Measurements from ENCODE around the gene MPG. TPM values are rescaled to one million over a fixed set of nuclear protein-coding genes. Genes with fewer than 3 reads are reported as not detected.

The MPG gene
- total RNA-seq, 2 experiments from 2014 or later = 47.2 to 52.6 TPM

DNA sequence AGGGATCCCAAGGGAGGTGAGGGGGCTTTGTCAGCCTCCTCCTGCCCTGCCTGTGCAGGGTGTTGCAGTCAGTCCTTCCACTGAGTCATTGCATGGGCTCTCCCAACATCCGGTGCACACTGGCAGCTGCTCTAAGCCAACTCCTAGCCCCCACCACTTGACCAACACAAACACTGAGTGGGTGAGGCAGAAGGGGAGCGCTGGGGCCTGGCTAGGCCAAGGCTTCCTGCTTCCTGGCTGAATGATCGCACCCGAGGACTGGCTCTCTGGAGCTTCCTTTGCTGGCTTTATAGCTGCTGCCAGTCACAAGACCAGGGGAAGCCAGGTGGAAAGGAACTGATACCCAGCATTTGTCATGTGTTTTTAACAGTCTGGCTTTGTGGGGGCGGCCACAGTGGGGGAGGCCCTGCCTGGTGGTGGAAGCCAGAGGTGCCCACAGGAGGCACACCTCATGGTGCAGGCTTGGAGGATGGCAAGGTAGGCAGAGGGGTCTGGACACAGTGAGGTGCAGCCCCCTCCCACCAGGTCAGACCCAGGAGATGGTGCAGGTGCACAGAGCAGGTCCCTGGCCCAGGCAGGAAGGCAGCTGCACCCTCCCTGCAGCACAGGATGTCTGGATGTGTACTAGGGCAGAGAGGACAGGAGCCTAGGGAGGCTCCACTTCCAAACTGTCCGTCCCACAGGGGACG is 6.8 kb downstream of the MPG start:
- peak; percentile 41 for DNase-seq
- Mint-ChIP-seq H3K36me3 (ENCODE audit: low read depth) (peaks cover 19% of the 10 kb centered on the region), H3K9me3 (no peaks in the 10 kb centered on the region), H3K27ac (peak overlapping the region; percentile 86), H3K4me1 (peaks cover 37% of the 10 kb centered on the region), H3K4me3 (no peak overlapping the region), H3K27me3 (no peaks in the 10 kb centered on the region)
- ChIA-PET CTCF (interaction anchor here (0.6 to 3.0 kb wide), 8 partner anchors 9 to 149 kb away, joined by 3 to 15 read pairs (median 4); no protein-coding TSS in a partner anchor), POLR2A (no interaction called here)

DNA sequence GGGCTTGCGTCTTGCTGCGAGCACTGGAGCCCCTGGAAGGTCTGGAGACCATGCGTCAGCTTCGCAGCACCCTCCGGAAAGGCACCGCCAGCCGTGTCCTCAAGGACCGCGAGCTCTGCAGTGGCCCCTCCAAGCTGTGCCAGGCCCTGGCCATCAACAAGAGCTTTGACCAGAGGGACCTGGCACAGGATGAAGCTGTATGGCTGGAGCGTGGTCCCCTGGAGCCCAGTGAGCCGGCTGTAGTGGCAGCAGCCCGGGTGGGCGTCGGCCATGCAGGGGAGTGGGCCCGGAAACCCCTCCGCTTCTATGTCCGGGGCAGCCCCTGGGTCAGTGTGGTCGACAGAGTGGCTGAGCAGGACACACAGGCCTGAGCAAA is 7.4 kb downstream of the MPG start:
- no peak for DNase-seq
- Mint-ChIP-seq H3K27me3 (no peaks in the 10 kb centered on the region), H3K4me3 (no peak overlapping the region), H3K4me1 (peaks cover 37% of the 10 kb centered on the region), H3K9me3 (no peaks in the 10 kb centered on the region), H3K27ac (peak overlapping the region; percentile 86), H3K36me3 (ENCODE audit: low read depth) (peaks cover 18% of the 10 kb centered on the region)
- ChIA-PET CTCF (interaction anchor here (0.6 to 3.0 kb wide), 5 partner anchors 9 to 148 kb away, joined by 3 to 15 read pairs (median 4); no protein-coding TSS in a partner anchor), POLR2A (interaction anchor here (0.6 kb wide), 1 partner anchor 161 kb away, joined by 7 read pairs; no protein-coding TSS in a partner anchor)

DNA sequence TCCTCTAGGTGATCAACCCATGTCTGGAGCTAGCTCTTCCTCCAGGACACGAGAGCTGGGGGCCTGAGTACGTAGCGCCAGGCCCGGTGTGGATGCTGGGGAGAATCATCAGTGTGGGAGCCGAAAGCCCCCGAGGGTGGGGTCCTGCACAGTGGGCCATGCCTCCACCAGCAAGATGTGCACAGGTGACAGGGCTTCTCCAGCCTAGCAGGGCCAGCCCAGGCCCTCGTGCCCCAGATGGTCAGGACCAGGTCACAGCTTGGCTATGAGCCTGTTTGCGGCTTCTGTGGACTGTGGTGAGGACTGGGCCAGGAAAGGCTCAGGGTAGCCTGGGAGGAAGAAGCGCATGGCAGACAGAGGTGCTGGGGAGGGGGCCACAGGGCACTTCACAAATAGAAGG is 7.8 kb downstream of the MPG start:
- peaks cover 22% of the 10 kb centered on the region for H3K36me3 Mint-ChIP-seq (ENCODE audit: low read depth)
- no peaks in the 10 kb centered on the region for H3K27me3 Mint-ChIP-seq
- H3K27ac Mint-ChIP-seq = peak overlapping the region; percentile 41
- H3K4me3 Mint-ChIP-seq = no peak overlapping the region
- POLR2A ChIA-PET = interaction anchor here (0.6 kb wide), 1 partner anchor 161 kb away, joined by 7 read pairs; no protein-coding TSS in a partner anchor
- CTCF ChIA-PET = interaction anchor here (1.3 to 3.0 kb wide), 3 partner anchors 9 to 11 kb away, joined by 3 to 15 read pairs (median 6); no protein-coding TSS in a partner anchor
- no peak for DNase-seq
- peaks cover 37% of the 10 kb centered on the region for H3K4me1 Mint-ChIP-seq
- no peaks in the 10 kb centered on the region for H3K9me3 Mint-ChIP-seq

DNA sequence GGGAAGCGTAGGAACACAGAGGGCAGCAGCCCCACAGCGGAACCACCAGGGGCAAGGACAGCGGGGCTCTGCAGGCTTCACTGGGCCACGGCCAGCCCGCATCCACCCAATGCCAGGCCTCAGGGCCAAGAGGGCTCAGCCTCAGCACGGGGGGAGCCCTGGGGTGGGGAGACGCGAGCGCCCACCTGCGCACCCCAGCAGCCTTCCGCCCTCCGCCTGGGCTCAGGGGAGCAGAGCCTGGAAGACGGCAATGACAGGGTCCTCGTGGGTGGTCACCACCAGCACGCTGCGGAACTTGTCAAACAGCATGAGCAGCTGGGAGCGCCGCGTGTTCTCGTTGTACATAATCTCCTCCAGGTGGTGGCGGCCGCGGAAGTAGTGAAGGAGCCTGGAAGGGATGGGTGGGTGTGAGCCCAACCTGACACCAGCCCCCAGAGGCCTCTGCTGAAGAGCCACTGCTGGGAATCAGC is 8.5 kb downstream of the MPG start:
- H3K4me1 Mint-ChIP-seq = peaks cover 37% of the 10 kb centered on the region
- H3K4me3 Mint-ChIP-seq = no peak overlapping the region
- H3K27ac Mint-ChIP-seq = no peak overlapping the region
- DNase-seq = no peak
- peaks cover 22% of the 10 kb centered on the region for H3K36me3 Mint-ChIP-seq (ENCODE audit: low read depth)
- H3K27me3 Mint-ChIP-seq = no peaks in the 10 kb centered on the region
- POLR2A ChIA-PET = no interaction called here
- CTCF ChIA-PET = interaction anchor here (1.0 to 1.9 kb wide), 2 partner anchors 12 to 20 kb away, joined by 4 to 5 read pairs; no protein-coding TSS in a partner anchor
- no peaks in the 10 kb centered on the region for H3K9me3 Mint-ChIP-seq

DNA sequence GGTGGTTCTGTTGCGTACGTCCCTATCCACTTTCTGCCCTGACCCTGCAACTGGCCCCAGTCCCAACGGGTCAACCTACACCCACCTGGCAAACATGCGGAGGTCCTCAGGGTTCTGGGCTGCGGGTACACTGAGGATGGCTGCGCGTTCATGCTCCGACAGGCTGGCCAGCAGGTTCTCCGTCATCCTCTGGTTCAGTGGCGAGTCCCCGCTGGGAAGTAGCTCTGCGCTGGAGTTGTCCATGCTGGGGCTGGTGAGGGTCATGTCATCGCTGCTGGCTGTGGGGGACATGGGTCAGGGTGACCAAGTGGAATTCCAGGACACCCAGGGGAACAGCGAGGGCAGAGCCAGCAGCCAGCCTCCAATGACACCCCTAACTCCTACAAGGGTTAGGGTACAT is 10.6 kb downstream of the MPG start:
- ChIA-PET CTCF (interaction anchor here (1.3 to 2.2 kb wide), 4 partner anchors 8 to 23 kb away, joined by 4 to 9 read pairs (median 8); no protein-coding TSS in a partner anchor), POLR2A (interaction anchor here (0.6 kb wide), 1 partner anchor 39 kb away, joined by 9 read pairs; no protein-coding TSS in a partner anchor)
- peaks cover 25% of the 10 kb centered on the region for H3K4me1 Mint-ChIP-seq
- no peaks in the 10 kb centered on the region for H3K9me3 Mint-ChIP-seq
- no peaks in the 10 kb centered on the region for H3K27me3 Mint-ChIP-seq
- no peak overlapping the region for H3K27ac Mint-ChIP-seq
- DNase-seq = no peak
- H3K36me3 Mint-ChIP-seq (ENCODE audit: low read depth) = peaks cover 18% of the 10 kb centered on the region
- H3K4me3 Mint-ChIP-seq = no peak overlapping the region

DNA sequence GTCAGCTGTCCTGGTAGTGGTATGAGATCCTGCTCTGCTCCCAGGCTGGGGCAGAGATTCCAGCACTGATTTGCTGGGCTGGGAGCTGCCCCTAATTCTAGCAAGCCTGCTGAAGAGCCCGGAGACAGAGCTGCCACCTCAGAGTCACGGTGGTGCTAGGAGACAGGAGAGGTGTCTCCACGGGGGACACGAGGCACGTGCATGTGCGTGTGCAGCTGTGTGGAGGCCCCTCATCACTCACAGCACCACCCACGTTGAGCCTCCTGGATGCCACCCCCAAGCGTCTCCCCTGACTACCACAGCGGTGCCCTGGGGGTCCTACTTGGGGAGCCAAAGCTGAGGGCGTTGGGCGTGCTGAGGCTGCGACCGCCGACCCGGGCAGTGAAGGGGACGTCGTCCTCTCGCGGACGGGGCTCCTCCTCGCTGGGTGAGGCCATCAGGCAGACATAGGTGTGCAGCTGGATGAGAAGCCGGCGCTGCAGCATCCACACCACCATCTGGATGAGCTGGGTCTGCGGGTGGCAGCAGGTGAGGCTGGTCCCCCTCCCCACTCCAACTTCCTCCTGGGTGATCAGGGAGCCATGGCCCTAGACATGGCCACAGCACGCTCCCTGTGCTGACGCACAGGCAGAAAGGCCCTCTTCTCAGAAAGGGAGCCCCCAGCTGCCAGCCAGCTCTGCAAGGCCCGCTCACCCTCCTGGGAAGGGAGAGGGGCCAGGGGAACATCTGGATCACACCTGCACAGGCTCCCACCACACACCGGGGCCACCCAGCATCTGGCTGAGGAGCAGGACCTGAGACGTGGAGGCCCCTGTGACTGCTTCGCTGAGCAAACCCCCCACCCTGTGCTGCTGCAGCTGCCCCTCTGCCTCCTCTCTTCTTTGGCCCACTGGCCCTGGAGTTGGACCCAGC is 11.6 kb downstream of the MPG start:
- Mint-ChIP-seq H3K27ac (no peak overlapping the region), H3K36me3 (ENCODE audit: low read depth) (peaks cover 11% of the 10 kb centered on the region), H3K4me1 (peaks cover 15% of the 10 kb centered on the region), H3K27me3 (no peaks in the 10 kb centered on the region), H3K9me3 (no peaks in the 10 kb centered on the region), H3K4me3 (no peak overlapping the region)
- POLR2A ChIA-PET = no interaction called here
- CTCF ChIA-PET = interaction anchor here (0.8 to 2.2 kb wide), 3 partner anchors 15 to 24 kb away, joined by 3 to 9 read pairs (median 6); no protein-coding TSS in a partner anchor
- no peak for DNase-seq

DNA sequence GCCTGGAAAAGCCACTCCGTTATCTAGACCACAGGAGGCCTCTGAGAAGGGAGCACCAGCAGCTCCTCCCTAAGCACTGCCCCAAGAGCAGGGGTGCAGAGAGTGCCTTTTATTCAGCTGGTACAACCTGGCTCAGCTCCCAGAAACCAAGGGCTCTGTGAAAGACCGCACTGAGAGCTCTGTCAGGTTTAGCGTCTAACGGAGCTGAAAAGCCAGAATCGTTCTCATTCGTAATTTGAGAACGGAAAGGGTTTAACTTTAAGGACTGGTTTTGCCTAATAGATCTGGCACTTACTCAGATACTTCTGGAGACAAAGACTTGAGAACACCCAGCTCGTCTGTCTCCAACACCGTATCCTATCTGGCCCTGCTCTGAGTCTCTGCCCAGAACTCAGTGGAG is 13.5 kb downstream of the MPG start:
- Mint-ChIP-seq H3K36me3 (ENCODE audit: low read depth) (peaks cover 5% of the 10 kb centered on the region), H3K27ac (no peak overlapping the region), H3K4me1 (no peaks in the 10 kb centered on the region), H3K27me3 (no peaks in the 10 kb centered on the region), H3K9me3 (no peaks in the 10 kb centered on the region), H3K4me3 (no peak overlapping the region)
- no peak for DNase-seq
- ChIA-PET CTCF (interaction anchor here (8.8 kb wide), 1 partner anchor 25 kb away, joined by 169 read pairs; the partner anchor contains the start of gene RHBDF1), POLR2A (no interaction called here)

DNA sequence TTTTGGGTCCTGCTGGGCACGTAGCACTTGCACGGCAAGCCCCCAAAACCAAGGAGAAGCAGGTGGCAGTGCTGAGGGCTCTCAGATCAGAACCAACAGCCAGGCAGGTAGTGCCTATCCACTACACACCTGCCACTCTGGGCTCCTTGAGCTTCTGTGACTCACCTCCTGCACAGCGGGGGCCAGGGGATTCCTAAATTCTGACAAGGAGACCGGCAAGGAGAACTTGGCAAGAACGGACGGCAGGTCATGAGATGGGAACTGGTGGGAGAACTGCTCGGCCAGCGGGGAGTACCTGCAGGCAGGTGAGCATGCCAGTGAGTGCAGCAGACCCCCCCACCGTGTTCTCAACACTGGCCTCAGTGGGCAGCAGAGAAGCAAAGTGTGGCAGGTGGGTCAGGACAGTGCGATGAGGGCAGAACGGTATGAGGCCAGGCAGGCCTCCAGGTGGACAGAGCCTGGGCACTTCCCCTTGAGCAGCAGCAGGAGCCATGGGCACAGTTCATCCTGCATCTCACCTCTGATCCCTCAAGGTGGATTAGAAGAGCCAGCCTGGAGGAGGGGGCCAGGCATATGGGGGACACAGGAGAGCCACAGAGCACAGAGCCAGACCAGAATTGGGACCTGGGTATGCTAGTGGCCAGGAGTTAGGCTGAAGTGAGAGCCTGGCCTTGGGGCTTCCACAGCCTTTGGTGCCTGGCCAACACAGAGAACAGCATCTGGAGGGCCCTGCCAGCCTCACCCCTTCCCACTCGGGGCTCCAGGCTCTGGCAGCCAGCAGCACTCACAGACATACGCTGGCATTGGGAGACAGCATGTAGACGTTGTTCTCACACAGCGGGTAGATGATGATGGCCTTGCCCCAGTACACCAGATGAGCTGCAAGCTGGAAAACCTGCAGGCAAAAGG is 14.7 kb downstream of the MPG start:
- ChIA-PET CTCF (interaction anchor here (1.1 to 8.8 kb wide), 3 partner anchors 16 to 26 kb away, joined by 3 to 169 read pairs (median 5); partner anchors contain the start of gene RHBDF1), POLR2A (interaction anchor here (0.6 kb wide), 1 partner anchor 1058 kb away, joined by 3 read pairs; no protein-coding TSS in a partner anchor)
- Mint-ChIP-seq H3K36me3 (ENCODE audit: low read depth) (peaks cover 5% of the 10 kb centered on the region), H3K4me1 (peaks cover 7% of the 10 kb centered on the region), H3K9me3 (no peaks in the 10 kb centered on the region), H3K27me3 (no peaks in the 10 kb centered on the region), H3K4me3 (no peak overlapping the region), H3K27ac (no peak overlapping the region)
- no peak for DNase-seq

DNA sequence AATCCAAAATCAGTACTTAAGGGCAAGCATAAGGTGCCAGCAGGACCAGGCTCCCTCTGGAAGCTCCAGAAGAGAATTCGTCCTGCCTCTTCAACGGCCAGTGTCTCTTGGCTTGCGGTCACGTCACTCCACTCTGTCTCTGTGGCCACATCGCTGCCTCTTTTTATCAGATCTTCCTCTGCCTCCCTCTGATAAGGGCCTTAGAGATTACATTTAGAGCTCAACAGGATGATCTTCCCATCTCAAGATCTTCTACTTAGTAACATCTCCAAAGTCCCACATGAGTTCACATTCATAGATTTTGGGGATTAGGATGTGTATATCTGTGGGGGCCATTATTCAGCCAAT is 16.9 kb downstream of the MPG start:
- peaks cover 8% of the 10 kb centered on the region for H3K4me1 Mint-ChIP-seq
- H3K9me3 Mint-ChIP-seq = no peaks in the 10 kb centered on the region
- no peak overlapping the region for H3K4me3 Mint-ChIP-seq
- no peaks in the 10 kb centered on the region for H3K27me3 Mint-ChIP-seq
- DNase-seq = no peak
- H3K27ac Mint-ChIP-seq = no peak overlapping the region
- ChIA-PET CTCF (interaction anchor here (0.5 to 8.8 kb wide), 7 partner anchors 10 to 200 kb away, joined by 3 to 169 read pairs (median 3); partner anchors contain the start of genes MPG and RHBDF1), POLR2A (no interaction called here)
- peaks cover 5% of the 10 kb centered on the region for H3K36me3 Mint-ChIP-seq (ENCODE audit: low read depth)

DNA sequence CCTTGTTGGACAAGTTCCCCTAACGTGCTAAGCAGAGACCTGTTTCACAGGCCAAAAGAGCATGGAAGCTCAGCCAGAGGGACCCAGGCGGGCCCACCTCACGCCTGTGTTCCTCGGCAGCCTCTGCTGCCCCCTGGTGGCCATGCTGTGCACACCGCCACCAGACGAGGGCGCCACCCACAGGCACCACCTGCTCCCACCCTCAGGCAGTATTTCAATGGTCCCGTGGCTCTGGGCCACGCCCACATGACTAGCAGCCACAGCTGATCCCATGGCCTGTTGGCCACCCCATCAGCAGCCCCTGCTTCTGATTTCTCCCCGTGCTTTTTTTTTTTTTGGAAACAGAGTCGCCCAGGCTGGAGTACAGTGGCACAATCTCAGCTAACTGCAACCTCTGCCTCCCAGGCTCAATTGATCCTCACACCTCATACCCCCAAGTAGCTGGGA is 18.9 kb downstream of the MPG start:
- no peaks in the 10 kb centered on the region for H3K36me3 Mint-ChIP-seq (ENCODE audit: low read depth)
- ChIA-PET CTCF (interaction anchor here (0.6 to 8.8 kb wide), 24 partner anchors 9 to 437 kb away, joined by 3 to 169 read pairs (median 4); partner anchors contain the start of genes FAM234A, MPG, POLR3K and RHBDF1), POLR2A (no interaction called here)
- H3K4me3 Mint-ChIP-seq = no peak overlapping the region
- no peaks in the 10 kb centered on the region for H3K27me3 Mint-ChIP-seq
- no peak overlapping the region for H3K27ac Mint-ChIP-seq
- DNase-seq = peak; percentile 90
- peaks cover 8% of the 10 kb centered on the region for H3K4me1 Mint-ChIP-seq
- no peaks in the 10 kb centered on the region for H3K9me3 Mint-ChIP-seq

DNA sequence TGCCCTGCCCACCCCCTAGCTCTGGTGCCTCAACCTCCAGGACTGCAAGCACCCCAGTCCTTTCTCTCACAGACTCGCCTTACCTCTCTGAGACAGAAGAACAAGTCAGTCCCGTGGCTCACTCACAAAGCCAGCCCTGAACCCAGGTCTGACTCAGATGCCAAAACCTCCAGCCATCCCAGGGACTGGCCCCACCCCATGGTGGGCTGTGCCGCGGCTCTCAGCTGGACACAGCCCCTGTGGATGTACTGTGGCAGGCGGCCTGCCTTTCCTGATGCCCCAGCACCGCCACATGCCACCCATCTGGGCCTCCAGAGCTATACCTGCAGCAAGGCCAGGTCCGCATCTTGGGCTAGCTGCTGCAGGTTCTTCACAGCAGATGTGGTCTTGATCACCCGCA is 19.8 kb downstream of the MPG start:
- H3K27ac Mint-ChIP-seq = no peak overlapping the region
- peaks cover 8% of the 10 kb centered on the region for H3K4me1 Mint-ChIP-seq
- H3K4me3 Mint-ChIP-seq = no peak overlapping the region
- CTCF ChIA-PET = interaction anchor here (0.7 to 8.8 kb wide), 12 partner anchors 9 to 264 kb away, joined by 3 to 169 read pairs (median 6); partner anchors contain the start of genes MPG and RHBDF1
- no peak for DNase-seq
- H3K9me3 Mint-ChIP-seq = no peaks in the 10 kb centered on the region
- H3K27me3 Mint-ChIP-seq = no peaks in the 10 kb centered on the region
- H3K36me3 Mint-ChIP-seq (ENCODE audit: low read depth) = no peaks in the 10 kb centered on the region
- POLR2A ChIA-PET = no interaction called here

DNA sequence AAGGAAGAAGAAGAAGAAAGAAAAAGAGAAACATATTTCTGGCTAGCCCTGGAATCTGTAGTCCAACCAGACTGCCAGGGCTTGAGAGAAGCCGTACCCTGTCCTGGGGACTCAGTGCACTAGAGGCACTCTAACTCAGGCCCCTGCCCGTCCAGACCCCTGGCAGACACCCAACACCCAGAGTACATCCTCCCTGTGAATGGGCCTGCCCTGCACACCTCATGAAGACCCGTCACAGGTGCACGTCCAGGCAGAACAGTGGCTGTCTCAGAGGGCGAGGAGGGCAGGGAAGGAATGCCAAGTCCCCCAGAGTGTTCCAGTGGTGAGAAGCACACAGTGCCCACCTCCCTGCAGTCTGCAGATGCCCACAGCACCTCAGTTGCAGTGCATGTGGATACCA is 23.0 kb downstream of the MPG start:
- no peak for DNase-seq
- H3K27ac Mint-ChIP-seq = no peak overlapping the region
- no peaks in the 10 kb centered on the region for H3K9me3 Mint-ChIP-seq
- POLR2A ChIA-PET = no interaction called here
- CTCF ChIA-PET = no interaction called here
- H3K36me3 Mint-ChIP-seq (ENCODE audit: low read depth) = no peaks in the 10 kb centered on the region
- peaks cover 8% of the 10 kb centered on the region for H3K4me1 Mint-ChIP-seq
- no peak overlapping the region for H3K4me3 Mint-ChIP-seq
- H3K27me3 Mint-ChIP-seq = no peaks in the 10 kb centered on the region

Data from activated CD4-positive, alpha-beta T cell treated with anti-CD3 and anti-CD28 coated beads, Interleukin-2, amount 10 ng/mL, durations not matched to agents 7 days and 5 days (primary cell).